ENCODE results near the gene C1QBP. TPM values are rescaled to one million over a fixed set of nuclear protein-coding genes. Genes with fewer than 3 reads are reported as not detected.

C1QBP gene
- total RNA-seq, 2 donors from 2014 or later, result 140 to 146 TPM

- no peaks in the 10 kb centered on the region for H3K27me3 ChIP-seq (replicated peaks; ENCODE audit: insufficient read depth)
- no peak for TF ChIP-seq POLR2A (IDR thresholded peaks at IDR 0.05)
- no peak for TF ChIP-seq POLR2AphosphoS5 (IDR thresholded peaks at IDR 0.05)
- TF ChIP-seq, protein P1, sequence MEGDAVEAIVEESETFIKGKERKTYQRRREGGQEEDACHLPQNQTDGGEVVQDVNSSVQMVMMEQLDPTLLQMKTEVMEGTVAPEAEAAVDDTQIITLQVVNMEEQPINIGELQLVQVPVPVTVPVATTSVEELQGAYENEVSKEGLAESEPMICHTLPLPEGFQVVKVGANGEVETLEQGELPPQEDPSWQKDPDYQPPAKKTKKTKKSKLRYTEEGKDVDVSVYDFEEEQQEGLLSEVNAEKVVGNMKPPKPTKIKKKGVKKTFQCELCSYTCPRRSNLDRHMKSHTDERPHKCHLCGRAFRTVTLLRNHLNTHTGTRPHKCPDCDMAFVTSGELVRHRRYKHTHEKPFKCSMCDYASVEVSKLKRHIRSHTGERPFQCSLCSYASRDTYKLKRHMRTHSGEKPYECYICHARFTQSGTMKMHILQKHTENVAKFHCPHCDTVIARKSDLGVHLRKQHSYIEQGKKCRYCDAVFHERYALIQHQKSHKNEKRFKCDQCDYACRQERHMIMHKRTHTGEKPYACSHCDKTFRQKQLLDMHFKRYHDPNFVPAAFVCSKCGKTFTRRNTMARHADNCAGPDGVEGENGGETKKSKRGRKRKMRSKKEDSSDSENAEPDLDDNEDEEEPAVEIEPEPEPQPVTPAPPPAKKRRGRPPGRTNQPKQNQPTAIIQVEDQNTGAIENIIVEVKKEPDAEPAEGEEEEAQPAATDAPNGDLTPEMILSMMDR (IDR thresholded peaks at IDR 0.05), result no peak
- no peak overlapping the region for H3K27ac ChIP-seq
- WGBS, result 94% methylated on average over 4 of the region's 4 CpGs
- peaks cover 0 to 12% of the 10 kb centered on the region in 2 donors for H3K36me3 ChIP-seq
- no peaks in the 10 kb centered on the region for H3K9me3 ChIP-seq
- intact Hi-C loops (cut with DNase I), result no loop called here
- DNase-seq (ENCODE audit: low spot score), result no peak
- no peaks in the 10 kb centered on the region for H3K4me1 ChIP-seq (replicated peaks)
- no peak overlapping the region for H3K4me3 ChIP-seq
Measured at GRCh38 chr17:5481451-5481850, 42.5 kb upstream of the C1QBP start.

- no peak for DNase-seq (ENCODE audit: low spot score)
- H3K27me3 ChIP-seq (replicated peaks; ENCODE audit: insufficient read depth), result no peaks in the 10 kb centered on the region
- TF ChIP-seq, protein P1 (IDR thresholded peaks at IDR 0.05), result no peak
- TF ChIP-seq POLR2AphosphoS5 (IDR thresholded peaks at IDR 0.05) (no peak), POLR2A (IDR thresholded peaks at IDR 0.05) (no peak)
- intact Hi-C loops (cut with DNase I), result no loop called here
- H3K36me3 ChIP-seq, result peaks cover 0 to 12% of the 10 kb centered on the region in 2 donors
- 60% methylated on average over 6 of the region's 6 CpGs for WGBS
- H3K27ac ChIP-seq, result no peak overlapping the region
- H3K4me1 ChIP-seq (replicated peaks), result no peaks in the 10 kb centered on the region
- no peaks in the 10 kb centered on the region for H3K9me3 ChIP-seq
- no peak overlapping the region for H3K4me3 ChIP-seq
Measured at GRCh38 chr17:5480962-5481361, 42.0 kb upstream of the C1QBP start.

DNA sequence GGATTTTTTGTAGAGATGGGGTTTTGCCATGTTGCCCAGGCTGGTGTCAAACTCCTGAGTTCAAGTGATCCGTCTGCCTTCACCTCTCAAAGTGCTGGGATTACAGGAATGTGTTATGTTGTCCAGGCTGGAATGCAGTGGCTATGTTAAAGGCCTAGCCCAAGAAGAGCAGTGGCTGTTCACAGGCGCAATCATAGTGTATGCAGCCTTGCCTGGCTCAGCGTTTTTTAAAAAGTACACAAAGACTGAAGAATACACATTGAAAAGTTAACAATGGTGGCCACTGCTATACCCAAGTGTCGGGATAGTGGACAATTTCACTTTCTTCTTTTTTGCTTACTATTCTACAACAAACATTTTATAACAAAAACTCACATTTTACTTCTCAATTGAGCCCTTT is 40.0 kb upstream of the C1QBP start:
- TF ChIP-seq POLR2AphosphoS5 (IDR thresholded peaks at IDR 0.05) (no peak), POLR2A (IDR thresholded peaks at IDR 0.05) (no peak)
- TF ChIP-seq, protein P1 (IDR thresholded peaks at IDR 0.05), result no peak
- intact Hi-C loops (cut with DNase I), result no loop called here
- H3K27ac ChIP-seq, result no peak overlapping the region
- no peaks in the 10 kb centered on the region for H3K9me3 ChIP-seq
- peaks cover 0 to 26% of the 10 kb centered on the region in 2 donors for H3K36me3 ChIP-seq
- no peaks in the 10 kb centered on the region for H3K4me1 ChIP-seq (replicated peaks)
- WGBS, result 75% methylated on average over 4 of the region's 4 CpGs
- DNase-seq (ENCODE audit: low spot score), result no peak
- H3K4me3 ChIP-seq, result no peak overlapping the region
- no peaks in the 10 kb centered on the region for H3K27me3 ChIP-seq (replicated peaks; ENCODE audit: insufficient read depth)

GRCh38 chr17:5473906-5474305 is 35.0 kb upstream of the C1QBP start:
- intact Hi-C loops (cut with DNase I), result no loop called here
- TF ChIP-seq, protein P1 (IDR thresholded peaks at IDR 0.05), result no peak
- TF ChIP-seq POLR2A (IDR thresholded peaks at IDR 0.05), result no peak
- no peak for TF ChIP-seq POLR2AphosphoS5 (IDR thresholded peaks at IDR 0.05)
- H3K27me3 ChIP-seq (replicated peaks; ENCODE audit: insufficient read depth), result no peaks in the 10 kb centered on the region
- H3K4me1 ChIP-seq (replicated peaks), result no peaks in the 10 kb centered on the region
- no peak overlapping the region for H3K4me3 ChIP-seq
- DNase-seq (ENCODE audit: low spot score), result no peak
- WGBS, result 92% methylated on average over 2 of the region's 2 CpGs
- H3K36me3 ChIP-seq, result peaks cover 0 to 28% of the 10 kb centered on the region in 2 donors
- H3K27ac ChIP-seq, result no peak overlapping the region
- no peaks in the 10 kb centered on the region for H3K9me3 ChIP-seq

- 71% methylated on average over 3 of the region's 3 CpGs for whole genome bisulfite sequencing
- Histone ChIP-seq H3K4me3 (no peak overlapping the region), H3K4me1 (replicated peaks) (peaks cover 2% of the 10 kb centered on the region), H3K36me3 (peaks cover 0 to 17% of the 10 kb centered on the region in 2 donors), H3K27ac (no peak overlapping the region), H3K27me3 (replicated peaks; ENCODE audit: insufficient read depth) (no peaks in the 10 kb centered on the region), H3K9me3 (no peaks in the 10 kb centered on the region)
- DNase-seq (ENCODE audit: low spot score), result no peak
- intact Hi-C loops (cut with DNase I), result no loop called here
- no peak for TF ChIP-seq POLR2AphosphoS5 (IDR thresholded peaks at IDR 0.05)
- TF ChIP-seq POLR2A (IDR thresholded peaks at IDR 0.05), result no peak
- TF ChIP-seq, protein P1 (IDR thresholded peaks at IDR 0.05), result no peak
Measured at GRCh38 chr17:5472511-5472910, 33.6 kb upstream of the C1QBP start.
